ENCODE results near the gene PRSS56.

Gene PRSS56

DNA sequence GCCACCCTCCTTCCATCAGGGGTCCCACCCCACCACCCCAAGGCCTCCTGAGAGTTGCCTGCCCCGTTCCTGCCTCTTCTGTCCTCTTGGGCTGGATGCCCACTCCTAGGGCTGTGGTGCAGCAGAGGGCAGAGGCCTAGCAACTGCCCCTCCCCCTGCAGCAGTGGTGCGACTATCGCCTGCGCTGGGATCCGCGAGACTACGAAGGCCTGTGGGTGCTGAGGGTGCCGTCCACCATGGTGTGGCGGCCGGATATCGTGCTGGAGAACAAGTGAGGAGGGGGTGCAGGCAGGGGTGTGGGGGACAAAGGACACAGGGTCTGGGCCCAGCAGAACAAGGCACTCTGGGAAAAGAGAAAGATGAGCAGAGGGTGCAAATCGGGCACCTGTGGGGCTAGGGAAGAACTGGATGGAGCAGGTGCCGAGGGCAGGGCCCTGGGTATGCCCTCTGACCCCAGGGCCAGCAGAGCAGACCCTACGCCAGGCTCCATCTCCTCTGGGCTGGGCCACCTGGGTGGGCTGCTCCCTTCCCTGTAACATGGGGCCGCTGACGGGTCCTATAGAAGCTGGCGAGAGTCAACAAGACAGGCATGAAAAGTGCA is 20.4 kb downstream of the PRSS56 start:
- no peak for DNase-seq (ENCODE audit: insufficient read length, low spot score)
- no peak for FAIRE-seq

DNA sequence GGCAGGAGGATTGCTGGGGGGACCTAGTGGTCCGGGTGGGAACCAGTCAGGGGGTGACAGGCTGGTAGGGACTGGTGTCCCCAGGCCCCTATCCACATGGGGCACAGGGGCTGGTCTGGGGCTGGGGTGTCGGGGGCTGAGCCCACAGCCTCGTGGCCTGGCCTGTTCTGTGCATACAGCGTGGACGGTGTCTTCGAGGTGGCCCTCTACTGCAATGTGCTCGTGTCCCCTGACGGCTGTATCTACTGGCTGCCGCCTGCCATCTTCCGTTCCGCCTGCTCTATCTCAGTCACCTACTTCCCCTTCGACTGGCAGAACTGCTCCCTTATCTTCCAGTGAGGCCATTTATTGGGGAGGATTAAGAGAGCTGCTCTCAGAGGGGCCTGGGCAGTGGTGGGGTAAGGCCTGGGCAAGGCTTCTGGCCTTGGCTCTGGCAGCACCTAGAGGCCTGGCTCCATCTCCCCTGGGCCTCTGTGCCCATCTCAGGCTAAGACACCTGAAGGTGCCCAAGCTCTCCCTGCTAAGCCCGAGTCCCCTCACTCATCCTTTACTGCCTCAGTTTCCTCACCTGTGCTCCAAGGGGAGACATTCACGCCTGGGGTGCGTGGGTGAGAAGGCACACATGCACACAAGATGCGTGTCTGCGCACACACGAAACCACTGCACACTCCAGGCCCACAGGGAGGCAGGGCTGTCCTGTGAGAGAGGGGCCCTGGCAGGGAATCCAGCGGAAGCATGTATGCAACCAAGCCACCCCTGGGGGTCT is 21.2 kb downstream of the PRSS56 start:
- DNase-seq (ENCODE audit: insufficient read length, low spot score) (no peak), FAIRE-seq (no peak)

DNA sequence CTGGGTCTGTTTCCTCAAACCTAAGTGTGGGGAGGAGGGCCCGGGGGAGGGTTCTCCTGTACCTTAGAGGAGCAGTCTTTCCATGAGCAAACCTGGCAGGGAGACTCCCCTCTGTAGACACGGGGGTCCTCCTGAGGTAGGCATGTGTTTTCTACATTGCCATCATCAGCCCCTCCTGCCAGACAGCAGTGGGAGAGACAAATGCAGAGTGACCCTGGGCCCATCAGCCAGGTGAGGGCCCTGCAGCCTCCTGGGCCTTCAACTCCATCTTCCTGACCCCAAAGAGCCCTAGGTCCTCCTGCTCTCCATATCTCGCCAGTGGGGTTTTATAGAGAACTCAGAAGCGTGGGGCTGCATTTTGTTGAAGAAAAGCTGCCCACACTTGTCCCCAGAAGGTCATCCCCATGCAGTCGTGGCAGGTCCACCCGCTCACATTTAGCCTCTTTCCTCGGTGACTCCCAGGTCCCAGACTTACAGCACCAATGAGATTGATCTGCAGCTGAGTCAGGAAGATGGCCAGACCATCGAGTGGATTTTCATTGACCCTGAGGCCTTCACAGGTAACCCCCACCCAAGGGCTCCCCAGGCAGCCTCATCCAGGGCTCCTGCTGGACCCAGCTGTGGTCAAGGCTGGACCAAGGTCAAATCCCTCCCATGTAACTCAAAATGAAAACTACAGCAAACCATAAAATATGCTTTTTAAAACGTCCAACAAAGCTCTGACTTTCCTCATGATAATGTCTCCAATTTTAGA is 21.9 kb downstream of the PRSS56 start:
- DNase-seq (ENCODE audit: insufficient read length, low spot score), result no peak
- no peak for FAIRE-seq

DNA sequence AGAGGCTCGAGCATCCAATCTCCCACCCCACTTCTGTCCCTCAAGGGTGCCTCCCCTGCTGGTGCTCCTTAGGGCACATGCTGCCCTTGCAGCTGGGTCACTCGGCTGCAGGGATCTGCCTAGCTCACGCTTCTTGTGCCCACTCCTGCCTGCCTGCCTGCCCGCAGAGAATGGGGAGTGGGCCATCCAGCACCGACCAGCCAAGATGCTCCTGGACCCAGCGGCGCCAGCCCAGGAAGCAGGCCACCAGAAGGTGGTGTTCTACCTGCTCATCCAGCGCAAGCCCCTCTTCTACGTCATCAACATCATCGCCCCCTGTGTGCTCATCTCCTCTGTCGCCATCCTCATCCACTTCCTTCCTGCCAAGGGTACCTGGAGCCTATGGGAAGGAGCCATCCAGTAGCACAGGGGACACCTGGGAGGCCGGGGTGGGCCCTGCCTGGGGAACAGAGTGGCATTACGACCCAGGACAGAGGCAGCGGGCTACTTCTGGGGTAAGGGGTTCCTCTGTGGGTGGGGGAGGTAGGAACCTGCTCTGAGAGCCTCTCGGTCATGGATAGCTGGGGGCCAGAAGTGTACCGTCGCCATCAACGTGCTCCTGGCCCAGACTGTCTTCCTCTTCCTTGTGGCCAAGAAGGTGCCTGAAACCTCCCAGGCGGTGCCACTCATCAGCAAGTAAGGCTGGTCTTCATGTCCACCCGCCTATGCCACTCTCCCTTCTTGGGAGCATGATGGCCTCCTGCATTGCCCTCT is 22.7 kb downstream of the PRSS56 start:
- FAIRE-seq, result no peak
- no peak for DNase-seq (ENCODE audit: insufficient read length, low spot score)

DNA sequence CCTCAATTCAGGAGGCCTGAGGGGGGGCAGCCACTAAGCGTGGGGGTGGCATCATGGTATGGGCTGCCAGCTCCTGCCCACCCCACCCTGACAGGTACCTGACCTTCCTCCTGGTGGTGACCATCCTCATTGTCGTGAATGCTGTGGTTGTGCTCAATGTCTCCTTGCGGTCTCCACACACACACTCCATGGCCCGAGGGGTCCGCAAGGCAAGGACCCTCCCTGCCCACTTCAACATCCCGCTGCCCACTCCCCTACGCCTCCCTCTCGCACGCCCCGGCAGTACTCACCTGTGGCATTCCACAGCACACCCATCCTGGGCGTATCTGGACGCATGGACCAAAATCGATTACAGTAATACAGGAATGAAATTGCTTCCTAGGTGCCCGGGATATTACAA is 23.3 kb downstream of the PRSS56 start:
- DNase-seq (ENCODE audit: insufficient read length, low spot score) (no peak), FAIRE-seq (peak; percentile 48)

DNA sequence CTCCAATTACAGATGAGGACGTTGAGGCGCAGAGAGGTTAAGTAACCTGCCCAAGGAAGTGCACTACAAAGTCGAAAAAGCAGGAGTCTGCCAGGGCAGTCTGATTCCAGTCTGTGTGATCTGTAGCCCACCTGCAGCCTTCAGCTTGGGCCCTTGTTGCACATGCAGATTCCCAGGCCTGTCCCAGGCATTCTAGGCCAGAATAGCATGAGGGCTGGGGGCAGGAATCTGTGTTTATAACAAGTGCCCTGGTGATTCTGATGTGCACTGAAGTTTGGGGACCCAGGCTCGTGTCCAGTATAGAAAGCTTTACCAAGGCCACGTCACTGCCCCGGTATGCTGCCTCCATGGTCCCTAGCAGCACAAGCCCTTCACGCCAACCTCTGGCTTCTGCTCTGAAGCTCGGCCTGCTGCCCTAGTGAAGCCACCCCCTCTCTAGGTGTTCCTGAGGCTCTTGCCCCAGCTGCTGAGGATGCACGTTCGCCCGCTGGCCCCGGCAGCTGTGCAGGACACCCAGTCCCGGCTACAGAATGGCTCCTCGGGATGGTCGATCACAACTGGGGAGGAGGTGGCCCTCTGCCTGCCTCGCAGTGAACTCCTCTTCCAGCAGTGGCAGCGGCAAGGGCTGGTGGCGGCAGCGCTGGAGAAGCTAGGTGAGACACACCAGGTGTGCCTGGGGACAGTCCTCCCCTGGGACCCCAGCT is 23.9 kb downstream of the PRSS56 start:
- FAIRE-seq, result no peak
- DNase-seq (ENCODE audit: insufficient read length, low spot score), result no peak

DNA sequence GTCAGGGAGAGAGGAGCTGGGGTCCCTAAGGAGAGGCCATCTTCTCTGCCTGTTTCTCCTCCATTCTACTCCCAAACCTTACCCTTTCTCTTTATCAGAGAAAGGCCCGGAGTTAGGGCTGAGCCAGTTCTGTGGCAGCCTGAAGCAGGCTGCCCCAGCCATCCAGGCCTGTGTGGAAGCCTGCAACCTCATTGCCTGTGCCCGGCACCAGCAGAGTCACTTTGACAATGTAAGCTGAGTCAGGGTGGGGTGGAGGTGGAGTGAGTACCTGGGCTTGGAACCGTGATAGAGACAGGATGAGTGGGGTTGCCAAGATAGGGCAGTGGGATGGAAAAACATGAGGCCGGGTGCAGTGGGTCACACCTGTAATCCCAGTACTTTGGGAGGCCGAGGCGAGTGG is 24.5 kb downstream of the PRSS56 start:
- DNase-seq (ENCODE audit: insufficient read length, low spot score), result no peak
- FAIRE-seq, result no peak

DNA sequence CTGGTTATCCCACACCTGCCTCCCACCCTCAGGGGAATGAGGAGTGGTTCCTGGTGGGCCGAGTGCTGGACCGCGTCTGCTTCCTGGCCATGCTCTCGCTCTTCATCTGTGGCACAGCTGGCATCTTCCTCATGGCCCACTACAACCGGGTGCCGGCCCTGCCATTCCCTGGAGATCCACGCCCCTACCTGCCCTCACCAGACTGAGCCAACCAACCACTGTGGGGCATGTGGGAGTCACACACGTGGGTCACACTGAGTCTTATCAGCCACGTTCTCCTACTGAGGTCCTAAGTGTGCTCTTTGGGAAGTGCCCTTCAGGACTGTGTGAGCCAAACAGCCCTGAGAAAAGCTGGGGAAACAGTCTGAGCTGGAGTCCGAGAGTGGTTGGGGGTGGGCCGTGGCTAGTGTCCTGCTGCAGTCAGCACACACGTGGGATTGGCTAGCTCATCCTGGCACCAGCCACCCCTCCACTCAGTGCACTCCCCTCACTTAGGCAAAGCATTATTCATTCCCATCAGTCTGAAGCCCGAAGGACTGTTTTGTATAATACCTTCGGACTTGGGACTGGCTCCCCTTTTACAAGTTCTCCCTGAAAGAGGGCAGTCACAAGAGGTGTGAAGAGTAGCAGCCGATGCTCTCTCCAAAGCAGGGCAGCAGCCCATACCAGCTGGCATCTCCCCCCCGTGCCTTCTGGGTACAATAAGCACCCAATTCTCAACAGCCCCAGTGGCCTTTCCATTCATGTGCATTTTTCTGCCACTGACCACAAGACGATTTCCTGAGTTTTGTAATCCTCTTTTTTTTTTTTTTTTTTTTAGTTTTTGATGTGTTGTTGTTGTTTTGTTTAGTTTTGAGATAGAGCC is 25.6 kb downstream of the PRSS56 start:
- DNase-seq (ENCODE audit: insufficient read length, low spot score), result no peak
- FAIRE-seq, result no peak

DNA sequence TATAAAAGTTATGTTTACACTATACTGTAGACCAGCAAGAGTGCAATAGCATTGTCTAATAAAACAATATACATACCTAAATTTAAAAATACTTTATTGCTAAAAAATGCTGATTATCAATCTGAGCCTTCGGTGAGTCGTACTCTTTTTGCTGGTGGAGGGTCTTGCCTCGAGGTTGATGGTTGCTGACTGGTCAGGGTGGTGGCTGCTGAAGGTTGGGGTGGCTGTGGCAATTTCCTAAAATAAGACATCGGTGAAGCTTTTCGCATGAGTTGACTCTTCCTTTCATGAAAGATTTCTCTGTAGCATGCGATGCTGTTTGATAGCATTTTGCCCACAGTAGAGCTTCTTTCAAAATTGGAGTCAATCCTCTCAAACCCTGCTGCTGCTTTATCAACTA is 27.8 kb downstream of the PRSS56 start:
- DNase-seq (ENCODE audit: insufficient read length, low spot score) (no peak), FAIRE-seq (no peak)

DNA sequence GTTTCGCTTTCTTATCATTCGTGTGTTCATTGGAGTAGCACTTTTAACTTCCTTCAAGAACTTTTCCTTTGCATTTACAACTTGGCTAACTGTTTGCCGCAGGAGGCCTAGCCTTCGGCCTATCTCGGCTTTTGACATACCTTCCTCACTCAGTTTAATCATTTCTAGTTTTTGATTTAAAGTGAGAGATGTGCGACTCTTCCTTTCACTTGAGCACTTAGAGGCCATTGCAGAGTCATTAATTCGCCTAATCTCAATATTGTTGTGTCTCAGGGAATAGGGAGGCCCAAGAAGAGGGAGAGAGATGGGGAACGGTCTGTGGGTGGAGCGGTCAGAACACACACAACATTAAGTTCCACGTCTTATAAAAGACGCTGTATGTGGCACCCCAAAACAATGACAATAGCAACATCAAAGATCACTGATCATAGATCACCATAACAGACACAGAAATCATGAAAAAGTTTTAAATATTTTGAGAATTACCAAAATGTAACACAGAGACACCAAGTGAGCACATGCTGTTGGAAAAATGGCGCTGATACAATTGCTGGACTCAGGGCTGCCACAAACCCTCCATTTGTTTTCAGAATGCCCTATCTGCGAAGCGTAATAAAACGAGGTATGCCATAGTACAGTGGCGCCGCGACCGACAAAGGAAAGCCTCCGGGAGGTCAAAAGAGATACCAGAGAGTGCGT is 29.6 kb downstream of the PRSS56 start:
- DNase-seq (ENCODE audit: insufficient read length, low spot score) (no peak), FAIRE-seq (no peak)

DNA sequence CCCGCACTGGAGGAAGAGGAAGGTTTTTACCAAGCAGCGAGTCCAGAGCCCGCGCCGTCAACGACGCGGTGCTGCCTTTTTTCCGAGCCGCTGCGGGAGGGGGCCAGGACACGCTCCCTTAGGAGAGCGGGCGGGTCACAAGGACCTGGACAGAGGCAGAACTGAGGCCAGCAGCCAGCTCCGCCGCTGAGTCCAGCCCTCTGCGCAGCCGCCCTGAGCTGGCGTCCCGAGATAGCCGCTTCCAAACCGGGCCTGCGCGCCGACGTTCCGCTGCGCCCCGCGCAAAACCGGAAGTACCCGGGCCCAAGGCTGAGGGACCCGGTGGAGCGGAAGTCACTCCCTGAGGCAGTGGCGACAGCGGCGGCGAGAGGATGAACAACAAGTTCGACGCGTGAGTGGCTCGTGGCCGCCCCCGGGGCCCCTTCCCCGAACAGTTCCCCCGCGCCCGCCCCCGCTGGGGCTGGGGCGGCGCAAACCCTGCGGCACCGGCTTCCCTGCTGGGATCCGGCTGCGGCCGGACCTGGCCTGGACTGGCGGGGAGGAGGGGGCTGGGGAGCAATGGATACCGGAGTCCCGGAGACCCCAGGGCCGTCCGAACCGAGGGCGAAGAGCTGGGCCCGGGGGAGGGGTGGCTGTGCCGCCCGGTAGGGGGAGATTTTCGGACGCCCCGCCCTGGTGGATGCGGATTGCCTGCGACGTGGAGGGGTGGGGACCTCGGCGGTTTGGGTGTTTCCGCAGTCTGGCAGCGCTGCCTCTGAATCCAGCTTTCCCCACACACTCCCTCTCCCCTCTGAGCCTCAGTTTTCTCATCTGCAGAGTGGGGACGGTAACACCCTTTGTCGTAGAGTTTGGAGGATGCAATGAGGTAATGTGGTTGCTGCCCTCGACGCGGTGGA is 30.4 kb downstream of the PRSS56 start, which contains the start of the genes EIF4E2 and TIGD1:
Gene EIF4E2 (plus strand): TSS at position 336 of the 896 bp plus-strand sequence. CDS start 36 bp downstream, at position 372.
Gene TIGD1 (minus strand): TSS at position 204 of the 896 bp plus-strand sequence. CDS start 675 bp downstream, outside the sequence.
- FAIRE-seq (peak; percentile 49), DNase-seq (ENCODE audit: insufficient read length, low spot score) (peak; percentile 98)

DNA sequence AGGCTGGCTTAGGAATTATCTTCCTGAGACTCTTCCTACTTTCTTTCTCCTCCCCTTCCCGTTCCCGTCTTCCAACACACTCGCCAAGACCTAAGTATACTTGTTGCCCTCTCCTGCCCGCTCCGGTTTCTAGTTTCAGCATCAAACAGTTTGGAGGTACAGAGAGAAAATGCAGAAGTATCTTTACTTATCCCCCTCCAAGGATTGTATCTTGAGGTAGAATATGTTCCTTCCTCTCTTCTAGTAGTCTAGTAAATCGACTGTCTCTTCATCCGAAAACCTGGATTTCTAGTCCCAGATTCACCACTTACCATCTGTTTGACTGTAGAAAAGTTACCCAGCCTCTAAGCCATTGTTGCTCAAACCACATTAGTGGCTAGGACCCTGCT is 31.1 kb downstream of the PRSS56 start:
- DNase-seq (ENCODE audit: insufficient read length, low spot score), result no peak

DNA sequence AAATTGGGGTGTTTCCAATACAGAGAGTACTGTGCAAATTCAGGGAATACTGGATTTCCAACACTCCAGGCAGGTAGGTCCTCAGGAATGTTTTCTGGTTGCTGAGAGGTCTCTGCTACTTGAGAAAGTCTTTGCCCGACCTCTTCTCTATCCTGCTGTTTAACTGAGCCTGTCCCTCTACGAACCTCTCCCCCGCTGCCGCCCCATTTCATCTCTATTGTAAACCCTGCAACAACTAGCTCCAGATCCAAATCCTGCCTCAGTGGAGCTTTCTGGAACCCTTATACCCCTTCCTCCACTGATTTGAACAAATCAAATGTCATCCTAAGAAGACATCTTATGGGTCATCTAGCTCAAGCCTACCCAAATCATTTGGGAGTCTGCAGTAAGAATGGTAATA is 31.6 kb downstream of the PRSS56 start:
- FAIRE-seq, result no peak
- no peak for DNase-seq (ENCODE audit: insufficient read length, low spot score)

More for the DNA sequence above, 31.1 kb downstream of the PRSS56 start:
- FAIRE-seq, result no peak

DNA sequence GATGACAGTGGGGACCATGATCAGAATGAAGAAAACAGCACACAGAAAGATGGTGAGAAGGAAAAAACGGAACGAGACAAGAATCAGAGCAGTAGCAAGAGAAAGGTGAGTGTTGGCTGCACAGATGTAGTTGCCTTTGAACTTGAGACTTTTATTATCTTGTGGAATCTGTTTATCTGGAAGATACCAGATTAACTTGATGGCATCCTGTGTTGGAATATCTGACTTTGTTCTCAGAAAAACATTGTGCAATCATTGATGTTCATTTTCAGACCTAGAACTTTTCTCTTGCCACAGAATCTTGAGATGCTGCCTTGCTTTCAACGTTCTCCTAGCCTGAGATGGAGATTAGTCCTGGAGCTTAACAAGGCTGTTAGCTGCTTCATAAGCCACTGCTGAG is 36.2 kb downstream of the PRSS56 start:
- DNase-seq (ENCODE audit: insufficient read length, low spot score), result no peak
- no peak for FAIRE-seq

DNA sequence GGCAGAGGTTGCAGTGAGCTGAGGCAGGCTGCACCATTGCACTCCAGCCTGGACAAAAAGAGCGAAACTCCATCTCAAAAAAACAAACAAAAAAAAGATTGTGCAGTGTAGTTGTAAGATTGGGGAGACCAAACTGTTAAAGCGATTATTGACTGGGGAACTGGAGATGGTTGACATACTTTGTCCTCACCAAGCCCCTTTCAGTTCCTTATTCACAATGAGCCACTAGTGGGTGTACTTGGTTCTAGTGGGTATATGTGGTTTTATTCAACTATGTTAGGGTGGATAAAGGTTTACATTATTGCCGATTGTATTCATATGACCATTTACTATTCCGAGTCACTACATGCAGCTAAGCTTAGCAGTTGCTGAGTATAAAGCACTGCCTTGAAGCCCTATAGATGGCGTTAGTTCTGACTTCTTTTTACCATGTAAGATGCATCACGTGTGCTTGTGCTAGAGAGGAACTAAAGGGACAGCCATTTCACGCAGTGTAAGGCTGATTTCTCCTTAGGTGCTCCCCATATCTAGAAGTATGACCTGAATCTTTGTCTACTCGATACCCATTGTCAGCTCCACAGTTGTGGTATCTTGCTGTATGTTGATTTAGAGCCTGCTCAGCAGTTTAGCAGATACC is 42.4 kb downstream of the PRSS56 start:
- FAIRE-seq, result no peak
- no peak for DNase-seq (ENCODE audit: insufficient read length, low spot score)

DNA sequence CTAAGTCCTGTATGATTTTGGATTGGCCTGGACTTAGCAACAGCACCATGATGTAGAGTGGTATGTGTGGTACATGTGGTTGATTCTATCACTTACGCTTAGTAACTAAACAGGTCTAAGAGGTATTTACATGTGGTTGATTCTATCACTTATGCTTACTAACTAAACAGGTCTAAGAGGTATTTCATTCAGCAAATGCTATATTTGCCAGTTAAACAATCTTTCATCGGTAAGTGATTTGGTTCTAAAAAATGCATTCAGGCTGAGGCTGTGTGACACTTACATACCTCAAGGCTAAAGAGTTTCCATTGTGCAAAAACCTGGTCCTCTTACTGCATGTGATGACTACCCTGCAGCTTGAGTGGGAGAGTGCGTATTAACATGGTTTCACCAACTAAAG is 43.4 kb downstream of the PRSS56 start:
- FAIRE-seq (peak; percentile 26), DNase-seq (ENCODE audit: insufficient read length, low spot score) (no peak)

DNA sequence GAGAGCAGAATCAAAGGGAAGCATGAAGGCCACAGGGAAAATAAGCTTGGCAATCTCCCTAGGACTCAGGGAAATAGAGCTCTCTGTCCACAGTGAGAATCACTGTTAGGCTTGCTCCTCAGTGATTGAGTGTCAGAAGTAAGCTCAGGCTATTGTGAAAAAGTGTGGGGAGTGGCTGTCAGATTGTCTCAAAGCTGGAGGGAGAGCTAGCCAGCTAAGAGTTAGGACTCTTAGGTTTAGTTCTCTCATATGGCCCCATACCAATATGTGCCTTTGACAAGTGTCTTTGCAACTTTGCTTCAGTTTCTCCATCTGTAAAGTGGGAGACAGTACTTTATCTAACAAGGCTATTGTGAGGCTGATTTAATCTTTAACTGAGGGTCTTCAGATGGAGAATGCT is 47.5 kb downstream of the PRSS56 start:
- DNase-seq (ENCODE audit: insufficient read length, low spot score), result no peak
- FAIRE-seq, result no peak
